HG02763 (cell line): ENCODE data around the gene SLC7A7.
A peak's percentile ranks its signal among the peaks of the same experiment; 100 is the strongest.
"Not testable (repeated sequence)": the region's sequence is repeated elsewhere in the genome, so short reads cannot be mapped to it uniquely, and the experiment has no call there.

ENCODE experiments used
- ATAC-seq: cut with Tn5 transposase; IDR thresholded peaks from one replicate; pipeline ENCODE4 v1.9.1; 2021; ENCODE audit warnings: mild to moderate bottlenecking, moderate library complexity; ENCODE audit not compliant: unreplicated experiment

SLC7A7 gene

GRCh38 chr14:22814941-22815713 lies at the start of gene SLC7A7:
Gene SLC7A7, minus strand, starts transcription at chr14:22815435. Its CDS starts 2,037 bp downstream, at chr14:22813398.
- ATAC-seq = no peak

GRCh38 chr14:22864979-22865378 lies 49.7 kb upstream of the SLC7A7 start:
- no peak for ATAC-seq

- ATAC-seq = no peak
Observed at GRCh38 chr14:22861651-22862050, 46.4 kb upstream of the SLC7A7 start.

GRCh38 chr14:22860377-22860776 lies 45.1 kb upstream of the SLC7A7 start:
- ATAC-seq = not testable (repeated sequence)

- no peak for ATAC-seq
Observed at GRCh38 chr14:22856428-22856827, 41.2 kb upstream of the SLC7A7 start.

- ATAC-seq = no peak
Observed at GRCh38 chr14:22854963-22855724, 39.9 kb upstream of the SLC7A7 start.

- ATAC-seq = not testable (repeated sequence)
Observed at GRCh38 chr14:22854296-22854695, 39.1 kb upstream of the SLC7A7 start.

- peak; percentile 54 for ATAC-seq
Observed at GRCh38 chr14:22852940-22853767, 37.9 kb upstream of the SLC7A7 start.

GRCh38 chr14:22852599-22852939 lies 37.3 kb upstream of the SLC7A7 start:
- peak; percentile 26 for ATAC-seq

GRCh38 chr14:22852178-22852577 lies 36.9 kb upstream of the SLC7A7 start:
- not testable (repeated sequence) for ATAC-seq

GRCh38 chr14:22850944-22851764 lies 35.9 kb upstream of the SLC7A7 start:
- ATAC-seq = no peak

- ATAC-seq = no peak
Observed at GRCh38 chr14:22849212-22849819, 34.1 kb upstream of the SLC7A7 start.

GRCh38 chr14:22848351-22849164 lies 33.3 kb upstream of the SLC7A7 start:
- ATAC-seq = no peak

GRCh38 chr14:22847661-22848341 lies 32.6 kb upstream of the SLC7A7 start:
- no peak for ATAC-seq

GRCh38 chr14:22846811-22847307 lies 31.6 kb upstream of the SLC7A7 start:
- no peak for ATAC-seq

GRCh38 chr14:22845821-22846625 lies 30.8 kb upstream of the SLC7A7 start:
- no peak for ATAC-seq

- no peak for ATAC-seq
Observed at GRCh38 chr14:22845103-22845394, 29.8 kb upstream of the SLC7A7 start.
